Body of pancreas (tissue), 4 donors: ENCODE results near the gene GNB5. TPM values are rescaled to one million over a fixed set of nuclear protein-coding genes. Genes with fewer than 3 reads are reported as not detected.

ENCODE experiments used
- ATAC-seq: fragments of 150-250 bp; one replicate; pipeline ENCODE4 v1.9.1; 2016
- DNase-seq, 4 donors: peaks; one replicate each; pipeline ENCODE4 v3.0.0-alpha.2; 2019
- H3K27ac ChIP-seq, 4 donors: fragments of 200-600 bp; sonication (generic); 1 replicate in 3 of 4; 2 replicates in 1 of 4; pipeline versions ENCODE4 v1.5.1 to v1.6.1; 2016 to 2019; ENCODE audit warnings: mild to moderate bottlenecking in 1 of 4, mixed read lengths in 1 of 4, moderate library complexity in 1 of 4
- H3K27me3 ChIP-seq, 2 donors: fragments of 200-600 bp; sonication (generic); one replicate each; pipeline ENCODE4 v1.6.0; 2016; ENCODE audit warnings: mild to moderate bottlenecking in 1 of 2
- H3K36me3 ChIP-seq, 2 donors: fragments of 200-600 bp; sonication (generic); replicated peaks in 1 of 2; 2 replicates each; pipeline ENCODE4 v1.5.1; 2016; ENCODE audit warnings: low read depth in 2 of 2; ENCODE audit not compliant: insufficient read depth in 1 of 2
- H3K4me1 ChIP-seq: fragments of 200-600 bp; sonication (generic); one replicate; pipeline ENCODE4 v1.6.0; 2016
- H3K4me3 ChIP-seq, 2 donors: fragments of 200-600 bp; sonication (generic); 1 replicate in 1 of 2; 2 replicates in 1 of 2; pipeline ENCODE4 v1.5.1; 2016 to 2019
- H3K9me3 ChIP-seq, 3 donors: fragments of 200-600 bp; sonication (generic); 1 replicate in 2 of 3; 2 replicates in 1 of 3; pipeline ENCODE4 v1.5.1; 2016
- CTCF ChIP-seq, 7 experiments: fragments of 450-650 bp in 4 of 7; fragments of 200-600 bp in 3 of 7; sonication (generic) in 3 of 7; IDR thresholded peaks; one replicate each; pipeline ENCODE4 v1.5.1; 2016 to 2019; ENCODE audit warnings: antibody characterized with exemption in 7 of 7
- POLR2A ChIP-seq, 3 donors: fragments of 450-650 bp; IDR thresholded peaks; one replicate each; pipeline ENCODE4 v1.6.1; 2016; ENCODE audit warnings: antibody characterized with exemption in 3 of 3, mild to moderate bottlenecking in 2 of 3
- WGBS, 2 donors: methylation state at CpG; one replicate each; pipeline ENCODE4 v1.1.5; 2017; 5-methylcytosine and 5-hydroxymethylcytosine counted together
- intact Hi-C: fragments of 100-400 bp; cut with DNase I; formaldehyde crosslinking; loops from one replicate; pipeline ENCODE4 v1.15.1; 2023
- total RNA-seq, 2 donors: library from RNA; depleted of rRNA; stranded (reverse); fragments of >200 nt; gene quantifications; one replicate each; pipeline ENCODE4 v1.1.0, GENCODE V29; 2016

The GNB5 gene
- total RNA-seq, 2 donors from 2014 or later: 15.8 to 25.2 TPM

- Histone ChIP-seq H3K27ac (peak overlapping the region in 1 of 4 donors; percentile 27), H3K9me3 (no peaks in the 10 kb centered on the region), H3K27me3 (no peaks in the 10 kb centered on the region), H3K36me3 (no peaks in the 10 kb centered on the region), H3K4me3 (no peak overlapping the region), H3K4me1 (peaks cover 41% of the 10 kb centered on the region)
- intact Hi-C loops: no loop called here
- TF ChIP-seq CTCF (IDR thresholded peaks at IDR 0.05): no peak
- ATAC-seq (no peak), DNase-seq (no peak)
- WGBS, 2 donors: 63 to 65% methylated on average over 5 of the region's 5 CpGs
Observed at GRCh38 chr15:52114261-52115055, 76.7 kb downstream of the GNB5 start.

- H3K9me3 ChIP-seq: no peaks in the 10 kb centered on the region
- ATAC-seq (no peak), DNase-seq (no peak)
- H3K36me3 ChIP-seq: no peaks in the 10 kb centered on the region
- H3K4me1 ChIP-seq: peaks cover 41% of the 10 kb centered on the region
- no peaks in the 10 kb centered on the region for H3K27me3 ChIP-seq
- intact Hi-C loops: no loop called here
- TF ChIP-seq POLR2A (IDR thresholded peaks at IDR 0.05) (no peak), CTCF (IDR thresholded peaks at IDR 0.05) (no peak)
- H3K27ac ChIP-seq: no peak overlapping the region
- no peak overlapping the region for H3K4me3 ChIP-seq
Observed at GRCh38 chr15:52113708-52114107, 77.5 kb downstream of the GNB5 start.

GRCh38 chr15:52113235-52113634 is 78.0 kb downstream of the GNB5 start:
- ATAC-seq (no peak), DNase-seq (no peak)
- intact Hi-C loops: no loop called here
- H3K4me1 ChIP-seq: peaks cover 41% of the 10 kb centered on the region
- H3K9me3 ChIP-seq: no peaks in the 10 kb centered on the region
- H3K36me3 ChIP-seq: no peaks in the 10 kb centered on the region
- WGBS, 2 donors: 95 to 96% methylated on average over 3 of the region's 3 CpGs
- no peak overlapping the region for H3K4me3 ChIP-seq
- H3K27me3 ChIP-seq: no peaks in the 10 kb centered on the region
- TF ChIP-seq CTCF (IDR thresholded peaks at IDR 0.05) (no peak), POLR2A (IDR thresholded peaks at IDR 0.05) (no peak)
- H3K27ac ChIP-seq: no peak overlapping the region

GRCh38 chr15:52112203-52112750 is 78.9 kb downstream of the GNB5 start:
- no peaks in the 10 kb centered on the region for H3K36me3 ChIP-seq
- H3K27ac ChIP-seq: peak overlapping the region in 3 of 4 donors; percentile 6 to 49 (median 30)
- TF ChIP-seq POLR2A (IDR thresholded peaks at IDR 0.05): peak in 1 of 3 donors; percentile 31
- TF ChIP-seq CTCF (IDR thresholded peaks at IDR 0.05): peak in 2 of 7 experiments; percentile 14 to 28
- 0 to 22% methylated on average over 1 to 60 of the region's 61 CpGs for WGBS, 2 donors
- intact Hi-C loops: no loop called here
- H3K4me1 ChIP-seq: peaks cover 35% of the 10 kb centered on the region
- ATAC-seq (peak; percentile 33), DNase-seq (peak in 2 of 4 donors; percentile 29 to 42)
- H3K4me3 ChIP-seq: no peak overlapping the region
- no peaks in the 10 kb centered on the region for H3K27me3 ChIP-seq
- H3K9me3 ChIP-seq: no peaks in the 10 kb centered on the region
